ENCODE data around the gene HMX3. TPM values are rescaled to one million over a fixed set of nuclear protein-coding genes. Genes with fewer than 3 reads are reported as not detected.

Gene HMX3
- total and polyA plus RNA-seq, 2 experiments from 2014 or later, result 0.35 TPM; not detected in 1

GRCh38 chr10:123092635-123093414, 42.9 kb upstream of the HMX3 start:
- H3K4me3 Mint-ChIP-seq, result no peak overlapping the region
- Histone ChIP-seq H3K79me2 (replicated peaks; ENCODE audit: insufficient read depth) (no peaks in the 10 kb centered on the region), H3F3A (replicated peaks; ENCODE audit: low read depth) (no peaks in the 10 kb centered on the region), H3K9me2 (ENCODE audit: insufficient read depth) (peaks cover 6% of the 10 kb centered on the region; the same call in 1 of the 2 replicates), H3K27me3 (ENCODE audit: insufficient read depth) (no peaks in the 10 kb centered on the region), H4K20me1 (replicated peaks; ENCODE audit: insufficient read depth) (no peaks in the 10 kb centered on the region), H3K36me3 (ENCODE audit: insufficient read depth) (no peaks in the 10 kb centered on the region), H3K4me3 (no peak overlapping the region), H3K4me1 (ENCODE audit: insufficient read depth) (no peaks in the 10 kb centered on the region), H3K4me2 (no peak overlapping the region), H2AFZ (no peak overlapping the region), H3K27ac (ENCODE audit: low read depth) (no peak overlapping the region)
- H3K36me3 Mint-ChIP-seq (ENCODE audit: low read depth), result no peaks in the 10 kb centered on the region
- H3K27ac Mint-ChIP-seq, result no peak overlapping the region
- no peaks in the 10 kb centered on the region; the same call in 2 of the 3 replicates for H3K9me3 Mint-ChIP-seq
- TF ChIP-seq ETS1 (IDR thresholded peaks at IDR 0.05) (no peak), CREB1 (CRISPR knock-in tag; IDR thresholded peaks at IDR 0.05; ENCODE audit: low read depth) (no peak), POLR2AphosphoS5 (IDR thresholded peaks at IDR 0.05; ENCODE audit: low read depth) (no peak), STAT1 (IDR thresholded peaks at IDR 0.05; ENCODE audit: unreplicated experiment) (no peak), CTCF (conservative IDR thresholded peaks at IDR 0.05; ENCODE audit: low read depth in 2 of 2) (no peak), REST (IDR thresholded peaks at IDR 0.05; ENCODE audit: unreplicated experiment) (no peak), EZH2 (IDR thresholded peaks at IDR 0.05; ENCODE audit: low read depth, unreplicated experiment) (no peak)
- ATAC-seq (no peak), DNase-seq (ENCODE audit: low spot score) (no peak)
- peaks cover 4% of the 10 kb centered on the region for H3K27me3 Mint-ChIP-seq (ENCODE audit: insufficient read depth, low read depth, poor library complexity)
- peaks cover 5% of the 10 kb centered on the region; the same call in 2 of the 3 replicates for H3K4me1 Mint-ChIP-seq

GRCh38 chr10:123093489-123093888, 42.3 kb upstream of the HMX3 start:
- Histone ChIP-seq H3K27me3 (ENCODE audit: insufficient read depth) (no peaks in the 10 kb centered on the region), H3K4me3 (no peak overlapping the region), H3K4me1 (ENCODE audit: insufficient read depth) (no peaks in the 10 kb centered on the region), H3K79me2 (replicated peaks; ENCODE audit: insufficient read depth) (no peaks in the 10 kb centered on the region), H3F3A (replicated peaks; ENCODE audit: low read depth) (no peaks in the 10 kb centered on the region), H3K36me3 (ENCODE audit: insufficient read depth) (no peaks in the 10 kb centered on the region), H3K9me2 (ENCODE audit: insufficient read depth) (peaks cover 6% of the 10 kb centered on the region; the same call in 1 of the 2 replicates), H2AFZ (no peak overlapping the region), H3K27ac (ENCODE audit: low read depth) (no peak overlapping the region), H3K4me2 (no peak overlapping the region), H4K20me1 (replicated peaks; ENCODE audit: insufficient read depth) (no peaks in the 10 kb centered on the region)
- no peak for DNase-seq (ENCODE audit: low spot score)
- no peak overlapping the region for H3K4me3 Mint-ChIP-seq
- no peaks in the 10 kb centered on the region; the same call in 2 of the 3 replicates for H3K9me3 Mint-ChIP-seq
- no peak; the same call in 2 of the 3 replicates for ATAC-seq
- no peaks in the 10 kb centered on the region for H3K36me3 Mint-ChIP-seq (ENCODE audit: low read depth)
- H3K27me3 Mint-ChIP-seq (ENCODE audit: insufficient read depth, low read depth, poor library complexity), result peaks cover 4% of the 10 kb centered on the region
- TF ChIP-seq ZNF114 (CRISPR knock-in tag; IDR thresholded peaks at IDR 0.05), result no peak
- TF ChIP-seq REST (IDR thresholded peaks at IDR 0.05; ENCODE audit: unreplicated experiment), result peak; percentile 69
- H3K4me1 Mint-ChIP-seq, result peaks cover 5% of the 10 kb centered on the region; the same call in 2 of the 3 replicates
- no peak overlapping the region for H3K27ac Mint-ChIP-seq

Data from GM23338 (cell line).